Measurements from ENCODE around the gene CCDC71.

The CCDC71 gene

DNA sequence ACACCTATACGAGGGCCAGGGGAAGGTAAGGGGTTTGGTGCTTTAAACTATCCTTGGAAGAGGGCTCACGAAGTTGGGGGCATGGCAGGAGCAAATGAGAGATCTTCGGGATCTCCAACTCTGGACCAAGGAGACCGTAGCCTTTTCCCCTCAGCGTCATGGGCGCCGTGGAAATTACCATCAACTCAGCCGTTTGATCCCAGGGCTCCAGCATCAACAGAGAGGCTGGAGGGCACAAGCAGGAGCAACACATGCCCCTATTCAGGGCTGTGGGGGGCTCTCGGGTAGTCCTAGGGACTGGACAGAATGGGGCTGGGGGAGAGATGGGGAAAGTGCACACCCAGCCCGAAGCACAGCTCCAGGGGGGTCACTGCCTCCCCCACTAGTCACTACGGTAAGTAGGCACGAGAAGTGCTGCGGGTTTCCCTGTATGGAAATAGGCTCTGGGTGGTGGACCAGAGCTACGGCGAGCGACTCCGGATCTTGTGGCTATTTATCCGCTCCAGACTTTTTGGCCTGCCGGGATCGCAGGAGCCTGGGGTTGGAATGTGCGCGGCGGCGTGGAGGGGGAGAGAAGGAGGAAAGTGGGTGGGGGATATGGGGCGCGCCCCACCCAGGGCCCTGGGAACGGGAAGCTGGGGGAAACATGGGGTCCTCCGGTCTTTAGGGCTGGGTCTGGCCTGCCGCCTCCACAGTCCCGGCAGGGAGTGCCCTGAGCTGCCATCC is 32.7 kb downstream of the CCDC71 start:
- H3K36me3 ChIP-seq (ENCODE audit: control insufficient read depth, low read length) = no peaks in the 10 kb centered on the region
- peak overlapping the region; percentile 59 for H3K4me2 ChIP-seq (ENCODE audit: low read length)
- peak overlapping the region; percentile 55 for H3K4me3 ChIP-seq (ENCODE audit: low read length)
- no peaks in the 10 kb centered on the region for H3K9me2 ChIP-seq (replicated peaks; ENCODE audit: control insufficient read depth, low read length)
- no peaks in the 10 kb centered on the region for H3F3A ChIP-seq (ENCODE audit: control insufficient read depth, insufficient read depth)
- no peaks in the 10 kb centered on the region for H3K9me3 ChIP-seq (ENCODE audit: control insufficient read depth, insufficient read depth, low read length)
- peaks cover 3% of the 10 kb centered on the region; the same call in 1 of the 2 replicates for H3K27me3 ChIP-seq (ENCODE audit: control insufficient read depth, low read length)
- TF ChIP-seq, protein P1, sequence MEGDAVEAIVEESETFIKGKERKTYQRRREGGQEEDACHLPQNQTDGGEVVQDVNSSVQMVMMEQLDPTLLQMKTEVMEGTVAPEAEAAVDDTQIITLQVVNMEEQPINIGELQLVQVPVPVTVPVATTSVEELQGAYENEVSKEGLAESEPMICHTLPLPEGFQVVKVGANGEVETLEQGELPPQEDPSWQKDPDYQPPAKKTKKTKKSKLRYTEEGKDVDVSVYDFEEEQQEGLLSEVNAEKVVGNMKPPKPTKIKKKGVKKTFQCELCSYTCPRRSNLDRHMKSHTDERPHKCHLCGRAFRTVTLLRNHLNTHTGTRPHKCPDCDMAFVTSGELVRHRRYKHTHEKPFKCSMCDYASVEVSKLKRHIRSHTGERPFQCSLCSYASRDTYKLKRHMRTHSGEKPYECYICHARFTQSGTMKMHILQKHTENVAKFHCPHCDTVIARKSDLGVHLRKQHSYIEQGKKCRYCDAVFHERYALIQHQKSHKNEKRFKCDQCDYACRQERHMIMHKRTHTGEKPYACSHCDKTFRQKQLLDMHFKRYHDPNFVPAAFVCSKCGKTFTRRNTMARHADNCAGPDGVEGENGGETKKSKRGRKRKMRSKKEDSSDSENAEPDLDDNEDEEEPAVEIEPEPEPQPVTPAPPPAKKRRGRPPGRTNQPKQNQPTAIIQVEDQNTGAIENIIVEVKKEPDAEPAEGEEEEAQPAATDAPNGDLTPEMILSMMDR (IDR thresholded peaks at IDR 0.05; ENCODE audit: low read depth, low read length, poor library complexity, severe bottlenecking) = no peak
- no peak for TF ChIP-seq EZH2phosphoT487 (IDR thresholded peaks at IDR 0.05; ENCODE audit: borderline replicate concordance, low read length)
- no peak overlapping the region for H3K27ac ChIP-seq (ENCODE audit: low read depth, low read length)
- no peaks in the 10 kb centered on the region for H3K79me2 ChIP-seq (ENCODE audit: control insufficient read depth, low read length)
- peaks cover 10% of the 10 kb centered on the region; the same call in 1 of the 2 replicates for H3K4me1 ChIP-seq (ENCODE audit: control insufficient read depth, low read length)
- no peaks in the 10 kb centered on the region for H4K20me1 ChIP-seq (ENCODE audit: control insufficient read depth, insufficient read depth, low read depth, low read length)

DNA sequence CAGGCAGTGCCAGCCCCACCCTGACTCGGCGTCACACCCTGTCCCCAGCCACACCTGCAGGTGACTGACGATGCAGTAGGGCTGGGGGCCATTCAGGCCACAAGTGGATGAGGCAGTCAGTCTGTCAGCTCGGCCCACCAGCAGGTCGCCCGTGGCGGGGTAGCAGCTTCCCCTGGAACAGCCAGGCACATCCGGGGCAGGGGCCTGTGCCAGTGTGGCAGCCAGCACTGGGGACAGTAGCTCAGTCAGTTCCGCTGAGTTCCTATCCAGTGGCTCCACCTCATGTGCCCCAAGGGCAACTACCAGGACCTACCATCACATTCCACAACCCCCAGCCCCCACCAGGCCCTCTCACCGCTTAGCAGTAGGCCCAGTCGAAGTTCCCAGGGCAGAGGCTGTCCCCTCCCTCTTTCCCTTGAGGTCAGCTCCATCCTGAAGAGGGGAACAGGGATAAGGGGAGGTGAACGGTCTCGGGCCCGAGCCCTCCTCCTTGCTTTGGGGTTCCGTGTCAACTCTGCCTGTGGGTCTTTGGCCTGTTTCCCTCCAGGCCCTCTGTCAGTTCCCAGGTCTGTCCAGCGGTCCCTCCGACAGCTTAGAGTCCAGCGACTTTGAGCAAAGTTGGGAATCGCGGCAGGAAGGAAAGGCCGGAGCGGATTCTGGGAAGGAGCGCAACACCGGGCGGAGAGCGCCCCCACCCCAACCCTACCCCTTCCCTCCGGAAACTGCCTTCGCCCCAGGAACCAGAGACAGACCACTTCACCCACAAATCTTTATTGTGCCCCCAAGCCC is 33.5 kb downstream of the CCDC71 start, which contains the start of gene LAMB2:
LAMB2 (minus strand) TSS at position 614 of the 789 bp plus-strand sequence; CDS start at position 431, 183 bp downstream.
- H3K4me1 ChIP-seq (ENCODE audit: control insufficient read depth, low read length) = peaks cover 10% of the 10 kb centered on the region; the same call in 1 of the 2 replicates
- H3K4me2 ChIP-seq (ENCODE audit: low read length) = peak within 1 kb of the TSS; percentile 59
- no peaks in the 10 kb centered on the region for H3F3A ChIP-seq (ENCODE audit: control insufficient read depth, insufficient read depth)
- H3K9me3 ChIP-seq (ENCODE audit: control insufficient read depth, insufficient read depth, low read length) = no peaks in the 10 kb centered on the region
- TF ChIP-seq, protein P1 (IDR thresholded peaks at IDR 0.05; ENCODE audit: low read depth, low read length, poor library complexity, severe bottlenecking) = no peak
- no peak for TF ChIP-seq EZH2phosphoT487 (IDR thresholded peaks at IDR 0.05; ENCODE audit: borderline replicate concordance, low read length)
- no peaks in the 10 kb centered on the region for H3K36me3 ChIP-seq (ENCODE audit: control insufficient read depth, low read length)
- peak within 1 kb of the TSS; percentile 55 for H3K4me3 ChIP-seq (ENCODE audit: low read length)
- H3K27ac ChIP-seq (ENCODE audit: low read depth, low read length) = no peak within 1 kb of the TSS
- no peaks in the 10 kb centered on the region for H3K27me3 ChIP-seq (ENCODE audit: control insufficient read depth, low read length)
- H4K20me1 ChIP-seq (ENCODE audit: control insufficient read depth, insufficient read depth, low read depth, low read length) = no peaks in the 10 kb centered on the region
- H3K9me2 ChIP-seq (replicated peaks; ENCODE audit: control insufficient read depth, low read length) = no peaks in the 10 kb centered on the region
- H3K79me2 ChIP-seq (ENCODE audit: control insufficient read depth, low read length) = no peaks in the 10 kb centered on the region

DNA sequence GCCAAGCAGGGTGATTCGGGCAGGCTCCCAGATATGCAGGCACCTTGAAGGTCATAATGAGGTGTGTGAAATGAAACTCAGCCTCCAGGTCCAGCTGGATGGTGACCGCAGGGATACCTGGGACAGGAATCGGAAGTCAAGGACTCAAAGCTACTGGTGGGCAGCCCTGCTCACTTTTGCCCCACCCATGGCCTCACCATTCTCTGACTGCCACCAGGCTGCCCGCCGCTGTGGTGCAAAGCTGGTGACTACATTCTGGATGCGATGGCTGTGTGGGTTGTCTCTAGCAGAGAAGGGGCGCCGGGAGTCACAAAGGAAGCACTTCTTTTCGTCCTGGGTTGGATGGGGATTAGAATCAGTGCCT is 34.1 kb downstream of the CCDC71 start:
- no peak overlapping the region for H3K4me2 ChIP-seq (ENCODE audit: low read length)

More for the DNA sequence above, 34.1 kb downstream of the CCDC71 start:
- H3K4me3 ChIP-seq (ENCODE audit: low read length) = no peak overlapping the region
- TF ChIP-seq, protein P1 (IDR thresholded peaks at IDR 0.05; ENCODE audit: low read depth, low read length, poor library complexity, severe bottlenecking) = no peak
- no peak for TF ChIP-seq EZH2phosphoT487 (IDR thresholded peaks at IDR 0.05; ENCODE audit: borderline replicate concordance, low read length)
- H3K9me2 ChIP-seq (replicated peaks; ENCODE audit: control insufficient read depth, low read length) = no peaks in the 10 kb centered on the region
- no peaks in the 10 kb centered on the region for H3K27me3 ChIP-seq (ENCODE audit: control insufficient read depth, low read length)
- H3K9me3 ChIP-seq (ENCODE audit: control insufficient read depth, insufficient read depth, low read length) = no peaks in the 10 kb centered on the region
- H3F3A ChIP-seq (ENCODE audit: control insufficient read depth, insufficient read depth) = no peaks in the 10 kb centered on the region
- H4K20me1 ChIP-seq (ENCODE audit: control insufficient read depth, insufficient read depth, low read depth, low read length) = no peaks in the 10 kb centered on the region
- no peaks in the 10 kb centered on the region for H3K79me2 ChIP-seq (ENCODE audit: control insufficient read depth, low read length)
- H3K27ac ChIP-seq (ENCODE audit: low read depth, low read length) = no peak overlapping the region
- H3K4me1 ChIP-seq (ENCODE audit: control insufficient read depth, low read length) = peaks cover 10% of the 10 kb centered on the region; the same call in 1 of the 2 replicates
- H3K36me3 ChIP-seq (ENCODE audit: control insufficient read depth, low read length) = no peaks in the 10 kb centered on the region
